ENCODE data around the gene PGLYRP1. TPM values are rescaled to one million over a fixed set of nuclear protein-coding genes. Genes with fewer than 3 reads are reported as not detected.

The PGLYRP1 gene
- total and polyA plus RNA-seq, 4 donors: 0.25 to 13.9 (median 0.76) TPM

DNA sequence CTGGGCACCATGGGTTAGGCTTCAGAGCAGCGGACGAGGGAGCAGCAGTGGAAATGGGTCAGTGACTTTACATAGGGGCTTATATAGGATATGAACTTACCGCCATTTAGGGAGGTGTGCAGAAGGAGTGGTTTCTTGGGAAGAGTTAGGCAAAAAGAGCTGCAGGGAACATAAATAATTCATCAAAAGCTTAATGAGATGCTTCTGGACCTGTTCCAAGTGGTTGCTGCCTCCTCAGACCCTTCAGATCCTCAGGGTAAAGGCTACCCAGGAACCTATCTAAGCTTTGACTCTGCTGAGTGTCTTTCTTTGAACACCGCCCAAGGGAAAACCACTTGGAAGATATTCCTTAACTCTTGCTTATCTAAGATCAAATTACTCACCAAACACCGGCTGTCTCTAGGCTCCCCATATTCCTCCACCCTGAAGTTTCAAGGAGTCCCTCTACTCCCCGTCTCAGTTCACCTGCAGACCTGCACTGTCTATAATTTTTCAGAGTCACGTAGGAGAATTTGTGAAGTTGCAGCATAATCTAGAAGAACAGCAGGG, 18.2 kb upstream of the PGLYRP1 start, which contains the start of gene IGFL4:
IGFL4 (minus strand) TSS at position 51 of the 549 bp plus-strand sequence; CDS start at position 11, 40 bp downstream.
- H3K9me3 ChIP-seq (ENCODE audit: control insufficient read depth in 4 of 4, low read length in 3 of 4): peaks cover 2 to 5% (median 3%) of the 10 kb centered on the region in 4 donors
- no peak within 1 kb of the TSS for H3K27ac ChIP-seq (ENCODE audit: low read depth in 1 of 2, low read length in 2 of 2)
- H3K4me3 ChIP-seq (ENCODE audit: low read depth in 1 of 3, low read length in 3 of 3): no peak within 1 kb of the TSS
- H3K9ac ChIP-seq (ENCODE audit: low read depth in 1 of 2, low read length in 2 of 2): no peak within 1 kb of the TSS
- H3K27me3 ChIP-seq (ENCODE audit: control insufficient read depth in 4 of 4, insufficient read depth in 4 of 4, low read length in 3 of 4): peaks cover 0 to 8% (median 1%) of the 10 kb centered on the region in 4 donors
- no peaks in the 10 kb centered on the region for H3K4me1 ChIP-seq (ENCODE audit: control insufficient read depth in 4 of 4, insufficient read depth in 4 of 4, low read length in 3 of 4)
- no peak for DNase-seq (ENCODE audit: low spot score)
- WGBS: 58% methylated on average over 7 of the region's 7 CpGs
- H3K36me3 ChIP-seq (ENCODE audit: control insufficient read depth in 4 of 4, insufficient read depth in 3 of 4, low read depth in 1 of 4, low read length in 3 of 4): no peaks in the 10 kb centered on the region
- no peak for TF ChIP-seq REST (IDR thresholded peaks at IDR 0.05)
- TF ChIP-seq, protein P1, sequence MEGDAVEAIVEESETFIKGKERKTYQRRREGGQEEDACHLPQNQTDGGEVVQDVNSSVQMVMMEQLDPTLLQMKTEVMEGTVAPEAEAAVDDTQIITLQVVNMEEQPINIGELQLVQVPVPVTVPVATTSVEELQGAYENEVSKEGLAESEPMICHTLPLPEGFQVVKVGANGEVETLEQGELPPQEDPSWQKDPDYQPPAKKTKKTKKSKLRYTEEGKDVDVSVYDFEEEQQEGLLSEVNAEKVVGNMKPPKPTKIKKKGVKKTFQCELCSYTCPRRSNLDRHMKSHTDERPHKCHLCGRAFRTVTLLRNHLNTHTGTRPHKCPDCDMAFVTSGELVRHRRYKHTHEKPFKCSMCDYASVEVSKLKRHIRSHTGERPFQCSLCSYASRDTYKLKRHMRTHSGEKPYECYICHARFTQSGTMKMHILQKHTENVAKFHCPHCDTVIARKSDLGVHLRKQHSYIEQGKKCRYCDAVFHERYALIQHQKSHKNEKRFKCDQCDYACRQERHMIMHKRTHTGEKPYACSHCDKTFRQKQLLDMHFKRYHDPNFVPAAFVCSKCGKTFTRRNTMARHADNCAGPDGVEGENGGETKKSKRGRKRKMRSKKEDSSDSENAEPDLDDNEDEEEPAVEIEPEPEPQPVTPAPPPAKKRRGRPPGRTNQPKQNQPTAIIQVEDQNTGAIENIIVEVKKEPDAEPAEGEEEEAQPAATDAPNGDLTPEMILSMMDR (IDR thresholded peaks at IDR 0.05; ENCODE audit: low read depth, low read length, missing input control): no peak
- TF ChIP-seq EGR1 (IDR thresholded peaks at IDR 0.05; ENCODE audit: low read depth in 2 of 2): no peak
- TF ChIP-seq HNF4G (IDR thresholded peaks at IDR 0.05): no peak
- no peak for TF ChIP-seq RAD21 (IDR thresholded peaks at IDR 0.05)

- WGBS: 85% methylated on average over 6 of the region's 6 CpGs
- peaks cover 2 to 5% (median 3%) of the 10 kb centered on the region in 4 donors for H3K9me3 ChIP-seq (ENCODE audit: control insufficient read depth in 4 of 4, low read length in 3 of 4)
- H3K9ac ChIP-seq (ENCODE audit: low read depth in 1 of 2, low read length in 2 of 2): no peak overlapping the region
- TF ChIP-seq FOXA2 (IDR thresholded peaks at IDR 0.05) (no peak), TAF1 (conservative IDR thresholded peaks at IDR 0.05) (no peak), NR2F2 (IDR thresholded peaks at IDR 0.05) (no peak)
- H3K36me3 ChIP-seq (ENCODE audit: control insufficient read depth in 4 of 4, insufficient read depth in 3 of 4, low read depth in 1 of 4, low read length in 3 of 4): no peaks in the 10 kb centered on the region
- H3K27ac ChIP-seq (ENCODE audit: low read depth in 1 of 2, low read length in 2 of 2): no peak overlapping the region
- no peak for DNase-seq (ENCODE audit: low spot score)
- no peak overlapping the region for H3K4me3 ChIP-seq (ENCODE audit: low read depth in 1 of 3, low read length in 3 of 3)
- H3K27me3 ChIP-seq (ENCODE audit: control insufficient read depth in 4 of 4, insufficient read depth in 4 of 4, low read length in 3 of 4): peaks cover 0 to 8% (median 1%) of the 10 kb centered on the region in 4 donors
- no peaks in the 10 kb centered on the region for H3K4me1 ChIP-seq (ENCODE audit: control insufficient read depth in 4 of 4, insufficient read depth in 4 of 4, low read length in 3 of 4)
Observed at GRCh38 chr19:46040125-46040524, 17.3 kb upstream of the PGLYRP1 start.

- Histone ChIP-seq H3K4me1 (ENCODE audit: control insufficient read depth in 4 of 4, insufficient read depth in 4 of 4, low read length in 3 of 4) (no peaks in the 10 kb centered on the region), H3K9ac (ENCODE audit: low read depth in 1 of 2, low read length in 2 of 2) (no peak overlapping the region), H3K9me3 (ENCODE audit: control insufficient read depth in 4 of 4, low read length in 3 of 4) (peaks cover 0 to 2% (median 0%) of the 10 kb centered on the region in 4 donors), H3K36me3 (ENCODE audit: control insufficient read depth in 4 of 4, insufficient read depth in 3 of 4, low read depth in 1 of 4, low read length in 3 of 4) (no peaks in the 10 kb centered on the region), H3K4me3 (ENCODE audit: low read depth in 1 of 3, low read length in 3 of 3) (no peak overlapping the region), H3K27ac (ENCODE audit: low read depth in 1 of 2, low read length in 2 of 2) (no peak overlapping the region), H3K27me3 (ENCODE audit: control insufficient read depth in 4 of 4, insufficient read depth in 4 of 4, low read length in 3 of 4) (peaks cover 0 to 3% (median 0%) of the 10 kb centered on the region in 4 donors)
- TF ChIP-seq JUND (IDR thresholded peaks at IDR 0.05) (no peak), RXRA (IDR thresholded peaks at IDR 0.05) (no peak), RAD21 (IDR thresholded peaks at IDR 0.05) (no peak)
- TF ChIP-seq, protein P1 (IDR thresholded peaks at IDR 0.05; ENCODE audit: low read depth, low read length, missing input control): no peak
- DNase-seq (ENCODE audit: low spot score): no peak
- 62% methylated on average over 3 of the region's 3 CpGs for WGBS
Observed at GRCh38 chr19:46036744-46037128, 13.9 kb upstream of the PGLYRP1 start.

All from liver (tissue), 9 donors.